Left ventricle myocardium inferior (tissue), 1 donor: ENCODE results near the gene COL25A1. TPM values are rescaled to one million over a fixed set of nuclear protein-coding genes. Genes with fewer than 3 reads are reported as not detected.
"Not testable (repeated sequence)": the region's sequence is repeated elsewhere in the genome, so short reads cannot be mapped to it uniquely, and the experiment has no call there.

Source experiments
- DNase-seq: peaks from one replicate; pipeline ENCODE4 v3.0.0-alpha.2; 2020
- H3K27ac ChIP-seq: fragments of 200-600 bp; replicated peaks from 2 replicates; pipeline ENCODE4 v1.8.0; 2021
- H3K27me3 ChIP-seq: fragments of 200-600 bp; 2 replicates; pipeline ENCODE4 v1.8.0; 2021; ENCODE audit warnings: low read depth
- H3K36me3 ChIP-seq: fragments of 200-600 bp; 2 replicates; pipeline ENCODE4 v1.8.0; 2021
- H3K4me1 ChIP-seq: fragments of 200-600 bp; 2 replicates; pipeline ENCODE4 v1.8.0; 2021
- H3K4me3 ChIP-seq: fragments of 200-600 bp; 2 replicates; pipeline ENCODE4 v1.8.0; 2021; ENCODE audit warnings: mild to moderate bottlenecking, moderate library complexity
- H3K9me3 ChIP-seq: fragments of 200-600 bp; replicated peaks from 2 replicates; pipeline ENCODE4 v1.8.0; 2021
- intact Hi-C: fragments of 100-400 bp; cut with micrococcal nuclease; formaldehyde crosslinking; loops from one replicate; pipeline ENCODE4 v1.11.0; 2022
- total RNA-seq: library from RNA; stranded (reverse); fragmentation: NEBNext Ultra II Directional; extraction: Animal tissue kit (Norgen Biotek cat#: 25700); gene quantifications from one replicate; pipeline ENCODE4 v1.2.1, GENCODE V29; 2021
- TF ChIP-seq, protein P1 (sequence below): fragments of 200-600 bp; IDR thresholded peaks from 2 replicates; pipeline ENCODE4 v1.8.0; 2021; ENCODE audit warnings: antibody characterized with exemption, mild to moderate bottlenecking, borderline replicate concordance
- donor health status: DM: no; HTN: yes; CAD: no; lungs with severe emphysema.

The COL25A1 gene
- total RNA-seq, 1 donor from 2014 or later, result 0.77 TPM

GRCh38 chr4:108941904-108942430, 360.5 kb downstream of the COL25A1 start:
- TF ChIP-seq, protein P1, sequence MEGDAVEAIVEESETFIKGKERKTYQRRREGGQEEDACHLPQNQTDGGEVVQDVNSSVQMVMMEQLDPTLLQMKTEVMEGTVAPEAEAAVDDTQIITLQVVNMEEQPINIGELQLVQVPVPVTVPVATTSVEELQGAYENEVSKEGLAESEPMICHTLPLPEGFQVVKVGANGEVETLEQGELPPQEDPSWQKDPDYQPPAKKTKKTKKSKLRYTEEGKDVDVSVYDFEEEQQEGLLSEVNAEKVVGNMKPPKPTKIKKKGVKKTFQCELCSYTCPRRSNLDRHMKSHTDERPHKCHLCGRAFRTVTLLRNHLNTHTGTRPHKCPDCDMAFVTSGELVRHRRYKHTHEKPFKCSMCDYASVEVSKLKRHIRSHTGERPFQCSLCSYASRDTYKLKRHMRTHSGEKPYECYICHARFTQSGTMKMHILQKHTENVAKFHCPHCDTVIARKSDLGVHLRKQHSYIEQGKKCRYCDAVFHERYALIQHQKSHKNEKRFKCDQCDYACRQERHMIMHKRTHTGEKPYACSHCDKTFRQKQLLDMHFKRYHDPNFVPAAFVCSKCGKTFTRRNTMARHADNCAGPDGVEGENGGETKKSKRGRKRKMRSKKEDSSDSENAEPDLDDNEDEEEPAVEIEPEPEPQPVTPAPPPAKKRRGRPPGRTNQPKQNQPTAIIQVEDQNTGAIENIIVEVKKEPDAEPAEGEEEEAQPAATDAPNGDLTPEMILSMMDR, result no peak
- no peak overlapping the region for H3K27ac ChIP-seq
- intact Hi-C loops, result no loop called here

GRCh38 chr4:108940634-108941033, 361.8 kb downstream of the COL25A1 start:
- Histone ChIP-seq H3K9me3 (no peaks in the 10 kb centered on the region), H3K4me1 (peaks cover 4% of the 10 kb centered on the region), H3K27me3 (no peaks in the 10 kb centered on the region), H3K4me3 (no peak overlapping the region), H3K36me3 (no peaks in the 10 kb centered on the region), H3K27ac (no peak overlapping the region)
- no peak for DNase-seq
- intact Hi-C loops, result no loop called here
- TF ChIP-seq, protein P1, result no peak

More at GRCh38 chr4:108941904-108942430, 360.5 kb downstream of the COL25A1 start:
- Histone ChIP-seq H3K9me3 (no peaks in the 10 kb centered on the region), H3K27me3 (no peaks in the 10 kb centered on the region), H3K4me1 (peaks cover 4% of the 10 kb centered on the region), H3K36me3 (no peaks in the 10 kb centered on the region), H3K4me3 (no peak overlapping the region)
- DNase-seq, result no peak

- Histone ChIP-seq H3K27ac (no peak overlapping the region), H3K4me1 (peaks cover 4% of the 10 kb centered on the region), H3K4me3 (no peak overlapping the region), H3K9me3 (no peaks in the 10 kb centered on the region), H3K36me3 (no peaks in the 10 kb centered on the region), H3K27me3 (no peaks in the 10 kb centered on the region)
- TF ChIP-seq, protein P1, result no peak
- DNase-seq, result no peak
- intact Hi-C loops, result no loop called here
Observed at GRCh38 chr4:108940149-108940548, 362.3 kb downstream of the COL25A1 start.

GRCh38 chr4:108937066-108937465, 365.4 kb downstream of the COL25A1 start:
- no peak for DNase-seq
- Histone ChIP-seq H3K27ac (no peak overlapping the region), H3K36me3 (no peaks in the 10 kb centered on the region), H3K4me3 (no peak overlapping the region), H3K27me3 (no peaks in the 10 kb centered on the region), H3K4me1 (no peaks in the 10 kb centered on the region), H3K9me3 (no peaks in the 10 kb centered on the region)
- TF ChIP-seq, protein P1, result no peak
- intact Hi-C loops, result no loop called here

DNA sequence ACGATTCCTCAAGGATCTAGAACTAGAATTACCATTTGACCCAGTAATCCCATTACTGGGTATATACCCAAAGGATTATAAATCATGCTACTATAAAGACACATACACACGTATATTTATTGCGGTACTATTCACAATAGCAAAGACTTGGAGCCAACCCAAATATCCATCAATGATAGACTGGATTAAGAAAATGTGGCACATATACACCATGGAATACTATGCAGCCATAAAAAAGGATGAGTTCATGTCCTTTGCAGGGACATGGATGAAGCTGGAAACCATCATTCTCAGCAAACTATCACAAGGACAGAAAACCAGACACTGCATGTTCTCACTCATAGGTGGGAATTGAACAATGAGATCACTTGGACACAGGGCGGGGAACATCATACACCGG, 368.5 kb downstream of the COL25A1 start:
- H3K27me3 ChIP-seq, H3K27ac ChIP-seq, intact Hi-C loops, H3K4me3 ChIP-seq, H3K36me3 ChIP-seq, H3K4me1 ChIP-seq, DNase-seq, H3K9me3 ChIP-seq: not testable (repeated sequence)

DNA sequence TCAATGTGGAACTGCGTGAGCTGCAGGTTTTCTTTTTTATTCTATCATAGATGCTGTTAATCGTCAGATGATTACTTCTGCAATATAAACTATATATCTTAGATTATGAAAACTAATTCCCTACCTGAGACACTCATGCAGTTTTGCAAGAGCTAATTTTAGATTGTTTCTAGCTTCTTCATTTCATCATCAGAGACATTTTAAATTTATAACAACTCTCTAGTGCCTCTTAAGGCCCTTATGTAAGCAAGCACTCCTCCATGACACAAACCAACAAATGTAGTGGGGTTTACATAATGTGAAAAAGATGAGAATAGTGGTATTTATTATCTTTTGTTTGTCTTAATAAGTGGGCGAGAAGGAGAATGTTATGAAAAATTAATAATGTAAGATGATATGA, 369.4 kb downstream of the COL25A1 start:
- H3K9me3 ChIP-seq, result no peaks in the 10 kb centered on the region
- no peak overlapping the region for H3K27ac ChIP-seq
- no peaks in the 10 kb centered on the region for H3K36me3 ChIP-seq
- DNase-seq, result no peak
- no peaks in the 10 kb centered on the region for H3K27me3 ChIP-seq
- H3K4me1 ChIP-seq, result no peaks in the 10 kb centered on the region
- TF ChIP-seq, protein P1, result no peak
- intact Hi-C loops, result no loop called here
- H3K4me3 ChIP-seq, result no peak overlapping the region
